H1 (cell line): ENCODE measurements around the gene CHSY1. TPM values are rescaled to one million over a fixed set of nuclear protein-coding genes. Genes with fewer than 3 reads are reported as not detected.

Source experiments
- CTCF ChIA-PET: fragments of 300-600 bp; sonication (Branson Sonifier 250); formaldehyde crosslinking; loops from one replicate; lab custom pipeline; 2021; ENCODE audit not compliant: partially characterized antibody; lab: Charles Lee
- POLR2A ChIA-PET: fragments of 300-600 bp; sonication (Branson Sonifier 250); formaldehyde crosslinking; loops from one replicate; lab custom pipeline; 2021; ENCODE audit warnings: inconsistent platforms; ENCODE audit not compliant: partially characterized antibody; lab: Charles Lee
- DNase-seq, 2 experiments: peaks; one replicate each; pipeline versions ENCODE4 v3.0.0 to v3.0.0-alpha.2; 2010 to 2022; ENCODE audit warnings: low spot score in 2 of 2, low read depth in 1 of 2, mixed read lengths in 1 of 2
- FAIRE-seq: peaks from 2 replicates; lab custom pipeline; 2011; peaks lifted over from hg19 to GRCh38; lab: Jason Lieb, UNC
- H2AFZ ChIP-seq: 2 replicates; pipeline ENCODE4 v1.8.1; 2012; ENCODE audit warnings: low read length, inconsistent platforms
- H2AK5ac ChIP-seq: 2 replicates; pipeline ENCODE4 v1.6.1; 2013; ENCODE audit warnings: low read depth, low read length
- H2BK120ac ChIP-seq: replicated peaks from 2 replicates; pipeline ENCODE3; 2013; ENCODE audit warnings: low read depth, low read length, inconsistent platforms
- H2BK12ac ChIP-seq: 2 replicates; pipeline ENCODE4 v1.6.1; 2013; ENCODE audit warnings: low read depth, low read length
- H2BK15ac ChIP-seq: 2 replicates; pipeline ENCODE4 v1.6.1; 2013; ENCODE audit warnings: low read length
- H2BK20ac ChIP-seq: 2 replicates; pipeline ENCODE4 v1.6.1; 2013; ENCODE audit warnings: low read length
- H2BK5ac ChIP-seq: 2 replicates; pipeline ENCODE4 v1.6.1; 2013; ENCODE audit warnings: low read depth, low read length
- H3K14ac ChIP-seq: 2 replicates; pipeline ENCODE4 v1.6.1; 2013; ENCODE audit warnings: inconsistent platforms; ENCODE audit not compliant: insufficient read length
- H3K18ac ChIP-seq: 2 replicates; pipeline ENCODE4 v1.6.1; 2013; ENCODE audit warnings: low read length; ENCODE audit errors: extremely low read depth
- H3K23ac ChIP-seq: 2 replicates; pipeline ENCODE4 v1.6.1; 2013; ENCODE audit warnings: inconsistent platforms; ENCODE audit not compliant: insufficient read length
- H3K23me2 ChIP-seq: 2 replicates; pipeline ENCODE4 v1.6.1; 2013; ENCODE audit warnings: low read depth, low read length
- H3K27ac ChIP-seq: 2 replicates; pipeline ENCODE4 v1.6.1; 2011; ENCODE audit warnings: low read depth, low read length, inconsistent platforms
- H3K27me3 ChIP-seq, 4 experiments: replicated peaks in 1 of 4; 1 replicate in 1 of 4; 2 replicates in 3 of 4; pipeline versions ENCODE4 v1.6.1 to v1.8.1; 2011 to 2013; ENCODE audit warnings: low read length in 3 of 4, mild to moderate bottlenecking in 3 of 4, inconsistent platforms in 2 of 4, mixed read lengths in 2 of 4, moderate library complexity in 1 of 4; ENCODE audit not compliant: control insufficient read depth in 3 of 4, insufficient read depth in 3 of 4; ENCODE audit errors: extremely low read depth in 1 of 4
- H3K36me3 ChIP-seq, 4 experiments: 2 replicates each; pipeline versions ENCODE4 v1.6.1 to v1.8.1; 2011 to 2013; ENCODE audit warnings: mild to moderate bottlenecking in 4 of 4, low read length in 3 of 4, moderate library complexity in 2 of 4, control low read depth in 1 of 4, inconsistent platforms in 1 of 4; ENCODE audit not compliant: insufficient read depth in 4 of 4, control insufficient read depth in 2 of 4
- H3K4ac ChIP-seq: replicated peaks from 2 replicates; pipeline ENCODE3; 2013; ENCODE audit warnings: low read length, low read depth, mixed read lengths, inconsistent platforms; ENCODE audit not compliant: insufficient read length
- H3K4me1 ChIP-seq, 4 experiments: replicated peaks in 1 of 4; 1 replicate in 1 of 4; 2 replicates in 3 of 4; pipeline versions ENCODE4 v1.6.1 to v1.8.1; 2011 to 2013; ENCODE audit warnings: low read length in 3 of 4, inconsistent platforms in 2 of 4, mixed read lengths in 1 of 4; ENCODE audit not compliant: insufficient read depth in 4 of 4, control insufficient read depth in 3 of 4
- H3K4me2 ChIP-seq, 2 experiments: 2 replicates each; pipeline versions ENCODE4 v1.6.1 to v1.8.1; 2011 to 2013; ENCODE audit warnings: low read depth in 2 of 2, low read length in 2 of 2, control low read depth in 1 of 2, inconsistent platforms in 1 of 2, mild to moderate bottlenecking in 1 of 2; ENCODE audit not compliant: insufficient read depth in 1 of 2
- H3K4me3 ChIP-seq, 4 experiments: fragments of 200-600, 300-600 bp in 1 of 4; sonication (generic), shearing (Covaris generic), sonication (Bioruptor Twin) in 1 of 4; 2 replicates each; pipeline versions ENCODE4 v1.5.1 to v1.8.1; 2011 to 2016; ENCODE audit warnings: low read length in 4 of 4, low read depth in 3 of 4, control low read depth in 2 of 4, inconsistent platforms in 2 of 4, mild to moderate bottlenecking in 2 of 4, mixed read lengths in 1 of 4, moderate library complexity in 1 of 4; ENCODE audit not compliant: insufficient read depth in 2 of 4; ENCODE audit errors: extremely low read depth in 1 of 4
- H3K56ac ChIP-seq: replicated peaks from 2 replicates; pipeline ENCODE3; 2013; ENCODE audit warnings: low read depth, mild to moderate bottlenecking, mixed read lengths, low read length, inconsistent platforms; ENCODE audit not compliant: insufficient read length
- H3K79me1 ChIP-seq: 2 replicates; pipeline ENCODE4 v1.6.1; 2013; ENCODE audit warnings: low read depth, low read length, control low read depth
- H3K79me2 ChIP-seq, 2 experiments: 2 replicates each; pipeline versions ENCODE4 v1.6.1 to v1.8.1; 2012 to 2013; ENCODE audit warnings: low read length in 2 of 2, mild to moderate bottlenecking in 2 of 2, inconsistent platforms in 1 of 2; ENCODE audit not compliant: insufficient read depth in 2 of 2, control insufficient read depth in 1 of 2
- H3K9ac ChIP-seq, 4 experiments: replicated peaks in 1 of 4; 1 replicate in 1 of 4; 2 replicates in 3 of 4; pipeline versions ENCODE4 v1.6.1 to v1.8.1; 2011 to 2013; ENCODE audit warnings: low read depth in 3 of 4, low read length in 3 of 4, control low read depth in 2 of 4, mild to moderate bottlenecking in 2 of 4, moderate library complexity in 2 of 4, inconsistent platforms in 1 of 4; ENCODE audit errors: extremely low read depth in 1 of 4
- H3K9me3 ChIP-seq, 2 experiments: 2 replicates each; pipeline versions ENCODE4 v1.6.1 to v1.8.1; 2012 to 2013; ENCODE audit warnings: mild to moderate bottlenecking in 2 of 2, moderate library complexity in 2 of 2, control low read depth in 1 of 2, inconsistent platforms in 1 of 2, low read depth in 1 of 2, low read length in 1 of 2, mixed read lengths in 1 of 2; ENCODE audit not compliant: insufficient read depth in 2 of 2
- H4K20me1 ChIP-seq, 2 experiments: replicated peaks in 1 of 2; 2 replicates each; pipeline versions ENCODE3 to v1.8.1; 2011 to 2013; ENCODE audit warnings: inconsistent platforms in 2 of 2, low read length in 2 of 2, mild to moderate bottlenecking in 1 of 2; ENCODE audit not compliant: insufficient read depth in 2 of 2, control insufficient read depth in 1 of 2
- H4K5ac ChIP-seq: 2 replicates; pipeline ENCODE4 v1.6.1; 2013; ENCODE audit warnings: low read length, low read depth, mixed read lengths, inconsistent platforms; ENCODE audit not compliant: insufficient read length
- H4K8ac ChIP-seq: 2 replicates; pipeline ENCODE4 v1.8.0; 2013; ENCODE audit warnings: mild to moderate bottlenecking, moderate library complexity, low read length, inconsistent platforms; ENCODE audit not compliant: insufficient read depth; ENCODE audit errors: extremely low read depth
- H4K91ac ChIP-seq: replicated peaks from 2 replicates; pipeline ENCODE3; 2013; ENCODE audit warnings: low read length, mixed read lengths, inconsistent platforms; ENCODE audit not compliant: insufficient read length
- GABPA ChIP-seq: IDR thresholded peaks from 2 replicates; pipeline ENCODE4 v1.6.1; 2011; ENCODE audit warnings: mild to moderate bottlenecking, low read length, moderate library complexity, borderline replicate concordance; ENCODE audit not compliant: insufficient read depth
- JUN ChIP-seq: IDR thresholded peaks from 2 replicates; pipeline ENCODE4 v1.6.1; 2011; ENCODE audit warnings: low read depth, mild to moderate bottlenecking, improper control_type of control experiment, low read length
- KDM1A ChIP-seq: fragments of 200-600, 300-600 bp; sonication (generic); IDR thresholded peaks from 2 replicates; pipeline ENCODE4 v1.7.1; 2016; ENCODE audit warnings: mild to moderate bottlenecking, low read length, borderline replicate concordance
- KDM5A ChIP-seq: fragments of 200-600 bp; IDR thresholded peaks from 2 replicates; pipeline ENCODE4 v1.7.1; 2012; ENCODE audit warnings: mild to moderate bottlenecking, low read length, inconsistent platforms, mixed read lengths
- MAFK ChIP-seq: IDR thresholded peaks from 2 replicates; pipeline ENCODE4 v1.6.1; 2012; ENCODE audit warnings: low read depth, mild to moderate bottlenecking, improper control_type of control experiment, low read length
- NRF1 ChIP-seq: IDR thresholded peaks from 2 replicates; pipeline ENCODE4 v1.6.1; 2011; ENCODE audit warnings: mild to moderate bottlenecking, low read depth, low read length, improper control_type of control experiment
- POLR2AphosphoS5 ChIP-seq: IDR thresholded peaks from 2 replicates; pipeline ENCODE4 v1.6.1; 2011; ENCODE audit warnings: low read depth, low read length
- RFX5 ChIP-seq: IDR thresholded peaks from 2 replicates; pipeline ENCODE4 v1.6.1; 2011; ENCODE audit warnings: low read depth, low read length, improper control_type of control experiment, borderline replicate concordance
- RXRA ChIP-seq: IDR thresholded peaks from 2 replicates; pipeline ENCODE4 v1.6.1; 2011; ENCODE audit warnings: low read depth, mild to moderate bottlenecking, low read length, moderate library complexity; ENCODE audit not compliant: insufficient read depth
- TCF12 ChIP-seq: IDR thresholded peaks from 2 replicates; pipeline ENCODE4 v1.6.1; 2011; ENCODE audit warnings: low read depth, mild to moderate bottlenecking, low read length
- YY1 ChIP-seq: IDR thresholded peaks from 2 replicates; pipeline ENCODE4 v1.6.1; 2011; ENCODE audit warnings: low read depth, mild to moderate bottlenecking, low read length
- WGBS, 2 experiments: shearing (Covaris generic) in 1 of 2; methylation state at CpG; one replicate each; pipeline versions ENCODE4 v1.1.6 to v1.1.7; 2013 to 2015; ENCODE audit warnings: low lambda C conversion rate in 2 of 2, mixed read lengths in 2 of 2, inconsistent platforms in 1 of 2, low coverage in 1 of 2, missing lambda C conversion rate in 1 of 2; ENCODE audit not compliant: insufficient replicate concordance in 2 of 2, insufficient coverage in 1 of 2, insufficient read length in 1 of 2; ENCODE audit errors: extremely low coverage in 1 of 2, missing lambda C conversion rate in 1 of 2; 5-methylcytosine and 5-hydroxymethylcytosine counted together
- polyA plus RNA-seq, 7 experiments: library from polyadenylated mRNA; depleted of rRNA in 3 of 7; stranded (reverse) in 5 of 7; unstranded in 2 of 7; fragments of >200 nt in 5 of 7; fragments of 200-250 nt in 2 of 7; gene quantifications; 1 replicate in 5 of 7; 2 replicates in 1 of 7; 4 replicates in 1 of 7; pipeline versions ENCODE4 v1.2.1 to v1.2.3, GENCODE V29; 2011 to 2013; ENCODE audit warnings: missing spikeins in 2 of 7, mixed read lengths in 2 of 7
- total RNA-seq: library from RNA; stranded (reverse); fragmentation: NEBNext Ultra II Directional; extraction: Animal tissue kit (Norgen Biotek cat#: 25700); gene quantifications from 2 replicates; pipeline ENCODE4 v1.2.1, GENCODE V29; 2021
- TF ChIP-seq, protein P1 (sequence below): IDR thresholded peaks from 2 replicates; pipeline ENCODE4 v1.6.1; 2012; ENCODE audit warnings: inconsistent platforms
- TF ChIP-seq, protein P2 (sequence below): IDR thresholded peaks from 2 replicates; pipeline ENCODE4 v1.6.1; 2011; ENCODE audit warnings: low read length, improper control_type of control experiment

The CHSY1 gene
- total and polyA plus RNA-seq, 2 of the 8 experiments (the other 6 are each of a cell fraction or from before 2014, with no cell fraction given) = 24.9 to 60.7 TPM

DNA sequence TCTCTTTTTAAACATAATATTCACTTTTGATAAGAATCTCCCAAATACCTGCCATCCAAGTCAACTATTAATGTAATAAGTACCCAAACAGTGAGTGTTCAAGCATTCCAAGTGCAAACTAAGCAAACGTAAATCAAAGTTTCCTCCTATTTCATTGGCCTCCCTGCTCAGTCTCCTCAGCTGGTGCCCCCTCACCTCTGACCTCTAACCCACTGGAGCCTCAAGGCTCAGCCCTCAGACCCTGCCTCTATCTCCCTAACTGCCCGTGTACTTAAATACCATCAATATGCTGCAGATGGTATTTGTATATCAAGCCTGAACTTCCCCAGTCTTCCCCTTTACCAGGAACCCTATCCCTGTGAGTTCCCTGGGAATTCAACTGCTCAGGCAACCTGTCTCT is 31.8 kb downstream of the CHSY1 start:
- Histone ChIP-seq H4K91ac (no peak overlapping the region), H3K27ac (no peak overlapping the region), H3K23me2 (no peaks in the 10 kb centered on the region), H3K4ac (no peak overlapping the region), H3K79me2 (peaks cover 25 to 100% of the 10 kb centered on the region in 2 experiments), H3K14ac (no peak overlapping the region), H3K9ac (no peak overlapping the region), H2BK120ac (no peak overlapping the region), H3K27me3 (no peaks in the 10 kb centered on the region), H3K23ac (no peak overlapping the region), H3K4me1 (peaks cover 0 to 5% (median 1%) of the 10 kb centered on the region in 4 experiments; a peak in 2 of 7 replicates), H3K79me1 (peaks cover 11% of the 10 kb centered on the region), H3K4me3 (no peak overlapping the region), H2AK5ac (no peak overlapping the region), H2BK20ac (no peak overlapping the region), H4K20me1 (peaks cover 11 to 17% of the 10 kb centered on the region in 2 experiments), H3K36me3 (peaks cover 0 to 3% (median 1%) of the 10 kb centered on the region in 4 experiments; a peak in 2 of 8 replicates), H2AFZ (no peak overlapping the region), H2BK5ac (no peak overlapping the region), H3K18ac (no peak overlapping the region), H2BK15ac (no peak overlapping the region), H4K8ac (no peak overlapping the region), H3K9me3 (no peaks in the 10 kb centered on the region), H3K4me2 (no peak overlapping the region), H4K5ac (no peak overlapping the region), H3K56ac (no peak overlapping the region), H2BK12ac (no peak overlapping the region)
- CTCF ChIA-PET = interaction anchor here (0.6 to 1.3 kb wide), 3 partner anchors 35 to 204 kb away, joined by 3 to 4 read pairs (median 3); no protein-coding TSS in a partner anchor
- 85% methylated on average over 2 of the region's 2 CpGs; no CpG with 5 or more reads in 1 of the 2 experiments for WGBS, 2 experiments
- no peak for FAIRE-seq
- no peak for DNase-seq
- POLR2A ChIA-PET = no interaction called here
- TF ChIP-seq KDM5A = no peak
- no peak for TF ChIP-seq KDM1A
- TF ChIP-seq GABPA = no peak
- TF ChIP-seq RFX5 = no peak
- TF ChIP-seq NRF1 = no peak
- TF ChIP-seq MAFK = no peak
- TF ChIP-seq RXRA = no peak
- no peak for TF ChIP-seq JUN
- TF ChIP-seq YY1 = no peak
- no peak for TF ChIP-seq POLR2AphosphoS5
- no peak for TF ChIP-seq TCF12
- TF ChIP-seq, protein P1, sequence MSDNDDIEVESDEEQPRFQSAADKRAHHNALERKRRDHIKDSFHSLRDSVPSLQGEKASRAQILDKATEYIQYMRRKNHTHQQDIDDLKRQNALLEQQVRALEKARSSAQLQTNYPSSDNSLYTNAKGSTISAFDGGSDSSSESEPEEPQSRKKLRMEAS = no peak
- TF ChIP-seq, protein P2, sequence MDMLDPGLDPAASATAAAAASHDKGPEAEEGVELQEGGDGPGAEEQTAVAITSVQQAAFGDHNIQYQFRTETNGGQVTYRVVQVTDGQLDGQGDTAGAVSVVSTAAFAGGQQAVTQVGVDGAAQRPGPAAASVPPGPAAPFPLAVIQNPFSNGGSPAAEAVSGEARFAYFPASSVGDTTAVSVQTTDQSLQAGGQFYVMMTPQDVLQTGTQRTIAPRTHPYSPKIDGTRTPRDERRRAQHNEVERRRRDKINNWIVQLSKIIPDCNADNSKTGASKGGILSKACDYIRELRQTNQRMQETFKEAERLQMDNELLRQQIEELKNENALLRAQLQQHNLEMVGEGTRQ = no peak
